Heart right ventricle (tissue), 16 donors: ENCODE measurements around the gene FGF5. TPM values are rescaled to one million over a fixed set of nuclear protein-coding genes. Genes with fewer than 3 reads are reported as not detected.

Experiments
- ATAC-seq, 8 donors: fragments of 200-7000 bp; cut with Tn5 transposase; one replicate each; pipeline ENCODE4 v1.9.1; 2020; ENCODE audit warnings: mild to moderate bottlenecking in 8 of 8, moderate library complexity in 8 of 8, moderate number of reproducible peaks in 1 of 8
- DNase-seq, 2 donors: peaks; one replicate each; pipeline ENCODE4 v3.0.0-alpha.2; 2020
- H3K27ac ChIP-seq, 10 donors: fragments of 200-600 bp; sonication (generic) in 2 of 10; one replicate each; pipeline versions ENCODE4 v1.5.0 to v1.8.0; 2020 to 2022; ENCODE audit warnings: mild to moderate bottlenecking in 3 of 10
- H3K27me3 ChIP-seq, 7 donors: fragments of 200-600 bp; one replicate each; pipeline ENCODE4 v1.8.0; 2021 to 2022; ENCODE audit warnings: mild to moderate bottlenecking in 2 of 7
- H3K36me3 ChIP-seq, 9 donors: fragments of 200-600 bp; sonication (generic) in 1 of 9; one replicate each; pipeline versions ENCODE4 v1.5.0 to v1.8.0; 2020 to 2022; ENCODE audit warnings: mild to moderate bottlenecking in 2 of 9
- H3K4me1 ChIP-seq, 9 donors: fragments of 200-600 bp; sonication (generic) in 1 of 9; one replicate each; pipeline versions ENCODE4 v1.5.0 to v1.8.0; 2020 to 2022; ENCODE audit warnings: mild to moderate bottlenecking in 4 of 9
- H3K4me3 ChIP-seq, 10 donors: fragments of 200-600 bp; sonication (generic) in 2 of 10; one replicate each; pipeline versions ENCODE4 v1.5.0 to v1.8.0; 2020 to 2022; ENCODE audit warnings: mild to moderate bottlenecking in 7 of 10, moderate library complexity in 2 of 10
- H3K9me3 ChIP-seq, 11 donors: fragments of 200-600 bp in 10 of 11; sonication (generic) in 2 of 11; one replicate each; pipeline versions ENCODE4 v1.5.0 to v1.8.0; 2013 to 2022; ENCODE audit warnings: mild to moderate bottlenecking in 2 of 11, control low read depth in 1 of 11, moderate library complexity in 1 of 11
- CTCF ChIP-seq, 9 donors: fragments of 200-600 bp; sonication (generic) in 2 of 9; IDR thresholded peaks; one replicate each; pipeline versions ENCODE4 v1.5.0 to v1.8.0; 2021 to 2022; ENCODE audit warnings: antibody characterized with exemption in 9 of 9, mild to moderate bottlenecking in 5 of 9, moderate library complexity in 1 of 9
- WGBS, 2 donors: extraction: QIAGEN DNeasy Blood & Tissue Kit; methylation state at CpG; one replicate each; pipeline ENCODE4 v1.1.7; 2013; ENCODE audit warnings: inconsistent platforms in 1 of 2; 5-methylcytosine and 5-hydroxymethylcytosine counted together
- intact Hi-C, 10 donors: fragments of 100-400 bp; cut with DNase I; formaldehyde crosslinking; loops; one replicate each; pipeline versions ENCODE4 v1.11.1 to v1.14.2; 2022
- polyA plus RNA-seq, 2 donors: library from polyadenylated mRNA; stranded (reverse); fragments of 200-250 nt; gene quantifications; one replicate each; pipeline ENCODE4 v1.2.3, GENCODE V29; 2013
- total RNA-seq, 10 donors: library from RNA; stranded (reverse); fragmentation: NEBNext Ultra II Directional in 3 of 10; extraction: Animal tissue kit (Norgen Biotek cat#: 25700) in 3 of 10; gene quantifications; one replicate each; pipeline versions ENCODE4 v1.2.1 to v1.2.4, GENCODE V29; 2021 to 2023
- donor health status: Arrhythmogenic right ventricular cardiomyopathy.
- donor health status: ischemic (EF 13 %, LVEDD 7.1; RV severe dilation, severe dysfunction).
- donor health status: healthy with polysubstance abuse.
- donor health status: DM: no; HTN: yes; CAD: no.
- donor health status: DM: no; HTN: no; CAD: no.
- donor health status: ischemic (EF 25% LVEDD 6.9; RV normal size, moderate dysfunction).
- donor health status: ischemic (EF 25% LVEDD 5.7; RV mildly dilated, moderate dysfunction).
- donor health status: healthy.
- donor health status: DM: yes; HTN: yes; CAD: no.
- donor health status: Ischemic cardiomyopathy.
- donor health status: ischemic (EF 35%, LVEDD 5.7; RV mildly dilated, moderate dysfunction).
- donor health status: nonischemic (EF 11% LVEDD 7.7; RV severe dilation, severe dysfunction).
- donor health status: DM: yes; HTN: yes; CAD: no.
- donor health status: PGD.
- donor health status: ischemic (EF 29% LVEDD 5.4; RV normal size, mild dysfunction).
- donor health status: nonischemic (EF 23%, LVEDD 6.1; RV moderate dilation, normal function).

Gene FGF5
- total and polyA plus RNA-seq, 12 donors, result 0.05 to 1.0 (median 0.51) TPM; not detected in 3

- ATAC-seq (no peak), DNase-seq (no peak)
- no peaks in the 10 kb centered on the region for H3K36me3 ChIP-seq
- H3K9me3 ChIP-seq, result no peaks in the 10 kb centered on the region
- WGBS, 2 donors, result 37 to 44% methylated on average over 4 of the region's 4 CpGs
- H3K4me3 ChIP-seq, result no peak overlapping the region
- intact Hi-C loops, result loop anchor here in 2 of 10 donors (10.0 kb wide), 1 partner anchor 1378 kb away; no protein-coding TSS in a partner anchor
- TF ChIP-seq CTCF (IDR thresholded peaks at IDR 0.05), result no peak
- H3K27ac ChIP-seq, result no peak overlapping the region
- peaks cover 0 to 16% (median 6%) of the 10 kb centered on the region in 9 donors for H3K4me1 ChIP-seq
- peaks cover 0 to 50% (median 20%) of the 10 kb centered on the region in 7 donors for H3K27me3 ChIP-seq
Measured at GRCh38 chr4:80333121-80333520, 66.7 kb downstream of the FGF5 start.

DNA sequence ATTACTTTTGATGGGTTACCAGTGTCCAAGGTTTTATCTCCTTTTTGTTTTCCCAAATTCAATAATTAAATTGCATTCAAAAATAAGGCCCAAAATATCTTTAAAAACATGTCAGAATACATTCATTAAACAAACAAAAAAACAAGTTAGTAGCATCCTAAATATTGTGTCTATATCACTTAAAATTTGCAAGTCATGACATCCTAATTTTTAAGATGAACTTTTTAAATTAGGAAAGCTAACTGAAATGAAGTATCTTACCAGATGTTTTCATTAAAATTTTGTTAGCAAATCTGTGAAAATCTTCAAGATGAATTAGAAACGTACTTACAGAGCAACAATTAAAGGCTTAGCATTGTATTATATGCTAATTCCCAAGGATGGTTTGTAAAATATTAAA is 68.1 kb downstream of the FGF5 start:
- 50 to 58% methylated on average over 1 of the region's 1 CpG for WGBS, 2 donors
- no peaks in the 10 kb centered on the region for H3K36me3 ChIP-seq
- peaks cover 0 to 16% (median 6%) of the 10 kb centered on the region in 9 donors for H3K4me1 ChIP-seq
- no peak for TF ChIP-seq CTCF (IDR thresholded peaks at IDR 0.05)
- no peaks in the 10 kb centered on the region for H3K9me3 ChIP-seq
- ATAC-seq, result no peak
- no peak overlapping the region for H3K27ac ChIP-seq
- no peak for DNase-seq
- H3K4me3 ChIP-seq, result no peak overlapping the region
- intact Hi-C loops, result loop anchor here in 2 of 10 donors (10.0 kb wide), 1 partner anchor 1380 kb away; no protein-coding TSS in a partner anchor
- H3K27me3 ChIP-seq, result peaks cover 0 to 50% (median 20%) of the 10 kb centered on the region in 7 donors

DNA sequence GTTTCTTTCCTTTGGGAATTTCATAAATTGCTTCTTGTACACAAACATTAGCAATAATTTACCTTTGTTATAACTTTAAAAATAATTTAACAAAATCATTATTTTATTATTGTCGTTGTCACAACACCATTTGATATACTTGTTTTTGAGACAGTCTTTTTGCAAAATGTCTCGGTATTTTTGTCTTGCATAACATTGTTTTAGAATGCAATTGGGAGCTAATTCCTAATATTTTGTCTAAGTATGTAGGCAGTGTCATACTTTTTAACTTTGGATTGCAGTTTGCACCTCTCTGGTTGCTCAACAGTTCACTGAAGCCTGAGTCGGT is 68.7 kb downstream of the FGF5 start:
- intact Hi-C loops, result loop anchor here in 4 of 10 donors (5.0 to 10.0 kb wide), 3 partner anchors 153 to 1383 kb away; no protein-coding TSS in a partner anchor
- peak overlapping the region in 9 of 10 donors; percentile 28 to 72 (median 58) for H3K4me3 ChIP-seq
- no peaks in the 10 kb centered on the region for H3K9me3 ChIP-seq
- H3K4me1 ChIP-seq, result peaks cover 0 to 16% (median 6%) of the 10 kb centered on the region in 9 donors
- peaks cover 0 to 46% (median 20%) of the 10 kb centered on the region in 7 donors for H3K27me3 ChIP-seq
- 11 to 13% methylated on average over 3 of the region's 3 CpGs for WGBS, 2 donors
- no peaks in the 10 kb centered on the region for H3K36me3 ChIP-seq
- no peak for ATAC-seq
- no peak for DNase-seq
- no peak overlapping the region for H3K27ac ChIP-seq
- TF ChIP-seq CTCF (IDR thresholded peaks at IDR 0.05), result no peak

- no peaks in the 10 kb centered on the region for H3K36me3 ChIP-seq
- DNase-seq, result peak; percentile 70 to 74
- ATAC-seq, result peak; percentile 92 to 99 (median 96)
- no peaks in the 10 kb centered on the region for H3K9me3 ChIP-seq
- peak within 1 kb of the TSS; percentile 28 to 72 (median 58) for H3K4me3 ChIP-seq
- H3K4me1 ChIP-seq, result peaks cover 0 to 16% (median 6%) of the 10 kb centered on the region in 9 donors
- H3K27ac ChIP-seq, result no peak within 1 kb of the TSS
- intact Hi-C loops, result loop anchor here in 4 of 10 donors (5.0 to 10.0 kb wide), 3 partner anchors 153 to 1383 kb away; no protein-coding TSS in a partner anchor
- peak in 7 of 9 donors; percentile 25 to 64 (median 51) for TF ChIP-seq CTCF (IDR thresholded peaks at IDR 0.05)
- 1% methylated on average over 49 of the region's 49 CpGs for WGBS, 2 donors
- peaks cover 0 to 46% (median 20%) of the 10 kb centered on the region in 7 donors for H3K27me3 ChIP-seq
Measured at GRCh38 chr4:80335554-80336358, 69.3 kb downstream of the FGF5 start, which contains the start of gene CFAP299. Gene CFAP299, plus strand, starts transcription at chr4:80335730.
